Large intestine (tissue), 3 donors: Measurements from ENCODE around the gene ALG6. TPM values are rescaled to one million over a fixed set of nuclear protein-coding genes. Genes with fewer than 3 reads are reported as not detected.

ENCODE experiments used
- DNase-seq, 2 donors: peaks; one replicate each; pipeline versions ENCODE4 v3.0.0 to v3.0.0-alpha.2; 2013
- H3K27ac ChIP-seq: one replicate; pipeline ENCODE4 v1.5.1; 2013; ENCODE audit warnings: low read length
- H3K27me3 ChIP-seq: 2 replicates; pipeline ENCODE4 v1.6.1; 2013; ENCODE audit warnings: low read length; ENCODE audit not compliant: control insufficient read depth, insufficient read depth
- H3K36me3 ChIP-seq: 2 replicates; pipeline ENCODE4 v1.6.1; 2013; ENCODE audit warnings: low read length; ENCODE audit not compliant: control insufficient read depth, insufficient read depth
- H3K4me1 ChIP-seq: one replicate; pipeline ENCODE4 v1.6.1; 2013; ENCODE audit warnings: low read length; ENCODE audit not compliant: control insufficient read depth, insufficient read depth
- H3K4me3 ChIP-seq: one replicate; pipeline ENCODE4 v1.5.1; 2013; ENCODE audit warnings: low read length
- H3K9me3 ChIP-seq: one replicate; pipeline ENCODE4 v1.6.1; 2013; ENCODE audit warnings: mild to moderate bottlenecking, low read depth, low read length, moderate library complexity; ENCODE audit not compliant: control insufficient read depth
- WGBS: methylation state at CpG from one replicate; pipeline ENCODE4 v1.1.5; 2013; ENCODE audit warnings: low lambda C conversion rate; ENCODE audit not compliant: insufficient coverage; 5-methylcytosine and 5-hydroxymethylcytosine counted together
- polyA plus RNA-seq: library from polyadenylated mRNA; unstranded; fragments of 120-200 nt; gene quantifications from one replicate; pipeline ENCODE4 v1.2.1, GENCODE V29; 2013

ALG6 gene
- polyA plus RNA-seq, 1 donor: 21.2 TPM

DNA sequence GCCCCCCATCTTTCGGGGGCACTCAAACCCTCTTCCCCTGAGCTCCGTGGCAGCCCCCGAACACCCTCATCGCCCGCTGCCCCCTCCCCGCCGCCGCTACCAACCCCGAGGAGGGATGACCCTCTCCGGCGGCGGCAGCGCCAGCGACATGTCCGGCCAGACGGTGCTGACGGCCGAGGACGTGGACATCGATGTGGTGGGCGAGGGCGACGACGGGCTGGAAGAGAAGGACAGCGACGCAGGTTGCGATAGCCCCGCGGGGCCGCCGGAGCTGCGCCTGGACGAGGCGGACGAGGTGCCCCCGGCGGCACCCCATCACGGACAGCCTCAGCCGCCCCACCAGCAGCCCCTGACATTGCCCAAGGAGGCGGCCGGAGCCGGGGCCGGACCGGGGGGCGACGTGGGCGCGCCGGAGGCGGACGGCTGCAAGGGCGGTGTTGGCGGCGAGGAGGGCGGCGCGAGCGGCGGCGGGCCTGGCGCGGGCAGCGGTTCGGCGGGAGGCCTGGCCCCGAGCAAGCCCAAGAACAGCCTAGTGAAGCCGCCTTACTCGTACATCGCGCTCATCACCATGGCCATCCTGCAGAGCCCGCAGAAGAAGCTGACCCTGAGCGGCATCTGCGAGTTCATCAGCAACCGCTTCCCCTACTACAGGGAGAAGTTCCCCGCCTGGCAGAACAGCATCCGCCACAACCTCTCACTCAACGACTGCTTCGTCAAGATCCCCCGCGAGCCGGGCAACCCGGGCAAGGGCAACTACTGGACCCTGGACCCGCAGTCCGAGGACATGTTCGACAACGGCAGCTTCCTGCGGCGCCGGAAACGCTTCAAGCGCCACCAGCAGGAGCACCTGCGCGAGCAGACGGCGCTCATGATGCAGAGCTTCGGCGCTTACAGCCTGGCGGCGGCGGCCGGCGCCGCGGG lies 44.2 kb upstream of the ALG6 start:
- no peaks in the 10 kb centered on the region for H3K36me3 ChIP-seq
- peaks cover 91% of the 10 kb centered on the region for H3K27me3 ChIP-seq
- no peak overlapping the region for H3K27ac ChIP-seq
- peak overlapping the region; percentile 8 for H3K4me3 ChIP-seq
- peaks cover 30% of the 10 kb centered on the region for H3K9me3 ChIP-seq
- WGBS: no CpG with 5 or more reads among the region's 104 CpGs
- peaks cover 5% of the 10 kb centered on the region for H3K4me1 ChIP-seq
- peak; percentile 38 to 69 for DNase-seq

DNA sequence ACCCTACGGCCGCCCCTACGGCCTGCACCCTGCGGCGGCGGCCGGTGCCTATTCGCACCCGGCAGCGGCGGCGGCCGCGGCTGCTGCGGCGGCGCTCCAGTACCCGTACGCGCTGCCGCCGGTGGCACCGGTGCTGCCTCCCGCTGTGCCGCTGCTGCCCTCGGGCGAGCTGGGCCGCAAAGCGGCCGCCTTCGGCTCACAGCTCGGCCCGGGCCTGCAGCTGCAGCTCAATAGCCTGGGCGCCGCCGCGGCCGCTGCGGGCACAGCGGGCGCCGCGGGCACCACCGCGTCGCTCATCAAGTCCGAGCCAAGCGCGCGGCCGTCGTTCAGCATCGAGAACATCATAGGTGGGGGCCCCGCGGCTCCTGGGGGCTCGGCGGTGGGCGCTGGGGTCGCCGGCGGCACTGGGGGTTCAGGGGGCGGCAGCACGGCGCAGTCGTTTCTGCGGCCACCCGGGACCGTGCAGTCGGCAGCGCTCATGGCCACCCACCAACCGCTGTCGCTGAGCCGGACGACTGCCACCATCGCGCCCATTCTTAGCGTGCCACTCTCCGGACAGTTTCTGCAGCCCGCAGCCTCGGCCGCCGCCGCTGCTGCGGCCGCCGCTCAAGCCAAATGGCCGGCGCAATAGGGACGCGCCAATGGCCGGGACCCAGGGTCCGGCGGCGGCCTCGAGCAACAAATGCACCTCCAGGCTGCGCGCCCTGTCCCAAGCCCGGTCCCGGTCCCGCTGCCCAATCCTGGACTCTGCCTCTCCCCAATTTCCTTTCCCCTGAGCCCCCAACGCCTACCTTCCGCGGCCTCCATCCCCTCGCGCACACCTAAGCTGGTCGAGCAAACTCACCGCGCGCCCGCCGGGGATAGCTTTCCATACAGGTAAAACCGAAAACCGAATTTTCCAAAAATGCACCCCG lies 43.3 kb upstream of the ALG6 start:
- no peak overlapping the region for H3K4me3 ChIP-seq
- no peaks in the 10 kb centered on the region for H3K36me3 ChIP-seq
- no peak overlapping the region for H3K27ac ChIP-seq
- peaks cover 5% of the 10 kb centered on the region for H3K4me1 ChIP-seq
- H3K9me3 ChIP-seq: peaks cover 30% of the 10 kb centered on the region
- DNase-seq: peak in 1 of 2 donors; percentile 15
- H3K27me3 ChIP-seq: peaks cover 91% of the 10 kb centered on the region
- WGBS: no CpG with 5 or more reads among the region's 114 CpGs

DNA sequence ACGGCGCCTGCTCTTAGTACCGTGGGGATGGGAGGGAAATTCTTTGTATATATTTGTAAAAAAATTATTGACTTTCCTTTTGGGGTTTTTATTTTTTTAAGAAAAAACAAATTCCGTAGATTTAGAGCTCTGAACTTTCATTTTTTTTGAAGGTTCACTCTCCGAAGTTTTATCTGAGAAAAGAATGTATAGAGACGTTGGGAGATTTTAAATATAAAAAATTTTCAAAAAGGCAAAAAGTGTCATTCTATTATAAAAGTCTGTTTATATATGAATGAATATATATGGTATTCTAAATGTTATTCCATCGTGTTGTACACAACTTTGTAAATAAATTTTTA lies 42.7 kb upstream of the ALG6 start:
- no peak overlapping the region for H3K4me3 ChIP-seq
- H3K9me3 ChIP-seq: peaks cover 29% of the 10 kb centered on the region
- H3K27ac ChIP-seq: no peak overlapping the region
- H3K27me3 ChIP-seq: peaks cover 91% of the 10 kb centered on the region
- peaks cover 6% of the 10 kb centered on the region for H3K4me1 ChIP-seq
- WGBS: 10% methylated on average over 4 of the region's 7 CpGs
- no peaks in the 10 kb centered on the region for H3K36me3 ChIP-seq
- DNase-seq: no peak

DNA sequence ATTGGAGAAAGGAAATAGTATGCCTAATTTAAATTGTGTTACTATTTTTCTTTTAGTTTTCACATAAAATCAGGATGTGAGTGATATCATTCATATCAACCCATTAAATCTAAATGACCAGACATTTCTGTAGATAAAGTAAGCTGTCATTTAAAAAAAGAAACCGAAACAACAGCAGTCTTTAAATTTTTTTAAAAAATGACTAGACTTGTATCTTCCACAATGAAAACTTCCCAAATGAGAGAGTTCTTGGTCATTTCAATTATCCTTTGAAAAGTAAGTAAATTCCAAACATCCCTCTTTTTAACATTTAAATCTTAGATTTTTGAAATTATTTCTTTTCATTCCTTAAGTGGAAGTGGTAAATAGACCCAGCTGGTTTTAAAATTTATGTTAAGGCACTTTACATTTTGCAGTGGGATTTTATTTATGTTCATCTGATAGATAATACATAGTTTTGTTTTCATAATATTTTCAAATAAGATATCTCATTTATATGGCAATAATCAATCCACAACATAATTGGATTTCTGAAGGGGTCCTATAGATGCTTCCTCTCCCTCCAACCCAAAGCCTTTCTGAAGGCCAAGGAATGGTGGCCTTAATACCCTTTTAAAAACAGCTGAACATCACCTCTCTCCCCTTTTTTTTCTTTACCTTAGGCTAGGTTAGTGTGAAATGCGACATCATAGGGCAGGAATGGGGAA lies 42.0 kb upstream of the ALG6 start:
- Histone ChIP-seq H3K27me3 (peaks cover 91% of the 10 kb centered on the region), H3K27ac (no peak overlapping the region), H3K4me3 (no peak overlapping the region), H3K9me3 (peaks cover 28% of the 10 kb centered on the region), H3K4me1 (peaks cover 13% of the 10 kb centered on the region), H3K36me3 (no peaks in the 10 kb centered on the region)
- WGBS: 14% methylated on average over 2 of the region's 2 CpGs
- no peak for DNase-seq

DNA sequence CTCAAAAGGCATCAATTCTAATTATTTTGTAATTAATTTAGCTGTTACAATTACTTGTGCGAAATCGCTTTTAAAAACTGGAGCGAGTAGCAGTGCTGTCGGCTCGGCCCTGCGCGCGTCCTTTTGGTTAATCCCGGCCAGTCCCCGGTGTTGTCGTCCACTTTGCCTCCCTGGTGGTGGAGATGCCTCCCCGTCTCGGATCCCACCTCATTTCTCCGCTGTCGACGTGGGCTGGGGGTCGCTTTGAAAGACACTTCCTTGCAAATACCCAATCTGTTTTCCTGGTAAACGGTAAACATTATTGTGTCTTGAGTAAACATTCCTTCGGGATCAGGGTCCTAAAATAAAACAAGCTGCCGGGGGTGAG lies 41.3 kb upstream of the ALG6 start:
- DNase-seq: no peak
- Histone ChIP-seq H3K27ac (no peak overlapping the region), H3K27me3 (peaks cover 91% of the 10 kb centered on the region), H3K4me1 (peaks cover 13% of the 10 kb centered on the region), H3K4me3 (no peak overlapping the region), H3K36me3 (no peaks in the 10 kb centered on the region), H3K9me3 (peaks cover 25% of the 10 kb centered on the region)
- WGBS: no CpG with 5 or more reads among the region's 20 CpGs

DNA sequence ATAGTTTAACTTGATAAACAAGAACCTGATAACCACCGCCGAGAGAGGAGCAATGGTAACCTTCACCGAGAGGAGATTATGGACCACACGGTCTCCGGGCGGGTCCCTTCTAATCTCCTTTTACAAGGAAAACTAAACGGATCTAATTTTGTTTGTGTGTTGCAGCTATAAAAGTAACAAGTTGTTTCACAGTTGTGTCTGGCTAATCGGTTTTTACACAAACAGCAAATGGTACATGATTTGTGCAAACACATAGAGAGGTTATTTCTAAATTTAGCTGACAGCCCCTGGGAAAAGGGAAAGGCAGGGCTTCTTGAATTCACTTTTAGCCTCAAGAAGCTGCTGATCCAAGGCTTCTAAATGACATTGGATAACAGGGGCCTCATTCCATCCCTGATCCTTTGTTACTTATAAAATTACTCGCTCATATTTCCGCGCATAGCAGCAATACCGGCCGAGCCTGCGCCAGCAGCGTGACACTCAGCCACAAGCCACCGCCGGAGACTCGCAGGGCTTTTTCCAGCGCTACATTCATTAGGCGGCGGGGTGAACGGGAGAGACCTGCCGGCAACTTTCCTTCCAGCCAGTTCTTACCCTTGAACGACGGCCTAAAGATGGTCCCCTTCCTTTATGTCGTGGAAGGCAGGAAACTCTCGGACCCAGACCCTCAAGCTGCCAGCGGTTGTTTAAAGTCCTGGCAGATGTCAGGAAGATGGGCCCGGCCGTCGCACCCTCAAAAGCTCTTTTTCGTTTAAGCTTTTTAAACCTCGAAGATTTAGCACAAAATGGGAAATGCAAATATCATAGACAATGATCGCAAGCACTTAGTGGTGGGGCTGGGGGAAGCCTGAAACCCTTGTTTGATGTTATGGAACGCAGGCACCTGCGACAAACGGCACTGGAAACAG lies 40.7 kb upstream of the ALG6 start:
- no CpG with 5 or more reads among the region's 37 CpGs for WGBS
- Histone ChIP-seq H3K4me1 (peaks cover 13% of the 10 kb centered on the region), H3K27ac (no peak overlapping the region)

DNA sequence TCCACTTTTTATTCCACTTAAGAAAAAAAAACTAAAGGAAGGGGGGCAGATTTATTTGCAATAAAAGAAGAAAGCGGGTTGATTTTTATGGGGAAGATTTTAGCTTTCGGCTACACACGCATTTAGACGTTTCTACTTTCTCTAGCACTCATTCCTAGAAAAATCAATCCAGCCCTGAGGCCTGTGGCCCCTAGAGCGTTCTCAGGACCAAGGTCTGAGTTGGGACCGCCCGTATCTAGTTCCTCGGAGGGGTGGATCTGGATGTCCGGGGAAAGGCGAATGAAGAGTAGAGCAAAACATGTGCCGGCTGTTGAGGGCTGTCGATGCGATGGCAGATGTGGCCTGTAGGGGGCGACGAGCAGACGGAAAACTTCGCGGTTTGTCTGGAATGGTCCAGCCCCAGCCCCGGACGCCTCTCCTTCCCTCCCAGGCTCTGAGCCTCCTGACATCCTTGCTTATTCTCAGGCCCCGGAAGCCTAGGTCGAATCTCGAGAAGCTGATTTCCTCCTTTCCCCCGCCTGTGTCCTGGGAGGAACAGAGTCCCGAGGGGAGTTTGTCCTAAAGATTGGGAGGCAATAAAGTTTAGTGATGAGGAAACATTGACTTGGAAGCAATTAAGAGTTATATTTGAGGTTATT lies 39.9 kb upstream of the ALG6 start:
- Histone ChIP-seq H3K27me3 (peaks cover 88% of the 10 kb centered on the region), H3K27ac (no peak overlapping the region), H3K9me3 (peaks cover 17% of the 10 kb centered on the region), H3K4me3 (no peak overlapping the region), H3K4me1 (peaks cover 10% of the 10 kb centered on the region), H3K36me3 (no peaks in the 10 kb centered on the region)
- peak; percentile 48 to 65 for DNase-seq
- no CpG with 5 or more reads among the region's 25 CpGs for WGBS

More for the DNA sequence above, 40.7 kb upstream of the ALG6 start:
- H3K27me3 ChIP-seq: peaks cover 90% of the 10 kb centered on the region
- no peaks in the 10 kb centered on the region for H3K36me3 ChIP-seq
- H3K9me3 ChIP-seq: peaks cover 22% of the 10 kb centered on the region
- DNase-seq: peak in 1 of 2 donors; percentile 39
- H3K4me3 ChIP-seq: no peak overlapping the region

DNA sequence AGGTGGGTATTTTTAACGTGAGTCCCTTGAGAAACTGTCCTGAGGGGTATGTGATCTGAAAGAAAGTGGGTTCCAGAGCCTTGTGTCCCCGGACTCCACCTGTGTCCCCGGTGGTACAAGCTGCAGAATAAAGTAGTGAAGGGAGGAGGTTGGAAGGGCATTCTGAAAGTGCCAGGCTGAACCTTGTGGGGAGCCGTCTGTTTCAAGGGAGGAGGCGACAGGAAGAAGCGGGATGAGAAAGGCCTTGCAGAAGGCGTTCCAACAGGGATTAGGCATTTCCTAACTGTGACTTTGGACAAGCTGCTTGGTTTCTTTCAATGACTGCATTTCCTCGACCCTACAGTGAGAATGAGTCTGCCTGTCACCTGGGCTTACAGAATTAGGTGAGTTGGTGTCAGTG lies 39.3 kb upstream of the ALG6 start:
- Histone ChIP-seq H3K9me3 (peaks cover 14% of the 10 kb centered on the region), H3K27me3 (peaks cover 87% of the 10 kb centered on the region), H3K4me1 (peaks cover 8% of the 10 kb centered on the region), H3K4me3 (no peak overlapping the region), H3K36me3 (no peaks in the 10 kb centered on the region), H3K27ac (no peak overlapping the region)
- 0% methylated on average over 2 of the region's 8 CpGs for WGBS
- no peak for DNase-seq

DNA sequence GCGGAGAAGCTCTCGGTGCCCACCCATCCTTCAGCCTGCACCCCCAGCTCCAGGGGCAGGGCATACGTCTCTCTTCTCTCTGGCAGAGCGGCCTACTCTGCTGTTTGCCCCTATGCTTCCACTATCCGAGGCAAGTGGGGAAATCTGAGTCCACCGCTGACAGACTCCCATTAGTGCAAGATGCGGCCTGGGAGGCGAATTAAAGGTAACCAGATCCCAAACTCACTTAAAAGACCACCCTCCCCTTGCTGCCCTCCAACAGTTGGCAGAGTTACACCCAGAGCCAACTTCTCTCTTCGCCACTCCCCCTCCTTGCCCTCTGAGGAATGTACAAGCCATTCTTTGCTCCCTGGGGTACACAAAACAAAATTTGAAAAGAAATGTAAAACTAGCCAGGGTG lies 38.6 kb upstream of the ALG6 start:
- no peak for DNase-seq
- Histone ChIP-seq H3K27me3 (peaks cover 88% of the 10 kb centered on the region), H3K36me3 (no peaks in the 10 kb centered on the region), H3K9me3 (peaks cover 14% of the 10 kb centered on the region), H3K4me3 (no peak overlapping the region), H3K4me1 (peaks cover 8% of the 10 kb centered on the region), H3K27ac (no peak overlapping the region)
- WGBS: 50% methylated on average over 1 of the region's 9 CpGs
